GM12873 (cell line): ENCODE results near the gene SRP19.

Source experiments
- CTCF ChIP-seq: IDR thresholded peaks from 2 replicates; pipeline ENCODE4 v1.5.1; 2012; ENCODE audit warnings: low read depth, mild to moderate bottlenecking, moderate library complexity, low read length, control low read depth; ENCODE audit not compliant: insufficient read depth; ENCODE audit errors: missing control alignments

Gene SRP19

GRCh38 chr5:112870966-112871365, 9.9 kb downstream of the SRP19 start:
- no peak for TF ChIP-seq CTCF

GRCh38 chr5:112876362-112876761, 15.3 kb downstream of the SRP19 start:
- no peak for TF ChIP-seq CTCF

- TF ChIP-seq CTCF: no peak
Observed at GRCh38 chr5:112878101-112878500, 17.0 kb downstream of the SRP19 start.

GRCh38 chr5:112878760-112879159, 17.7 kb downstream of the SRP19 start:
- TF ChIP-seq CTCF: no peak

- TF ChIP-seq CTCF: no peak
Observed at GRCh38 chr5:112880219-112880964, 19.3 kb downstream of the SRP19 start.

GRCh38 chr5:112883192-112883591, 22.1 kb downstream of the SRP19 start:
- no peak for TF ChIP-seq CTCF

- TF ChIP-seq CTCF: no peak
Observed at GRCh38 chr5:112885001-112885400, 23.9 kb downstream of the SRP19 start.
